Hepatocyte (in vitro differentiated cells): ENCODE measurements around the gene MRPL10.

Source experiments
- CTCF ChIP-seq: fragments of 200-600 bp; sonication (generic); IDR thresholded peaks from 2 replicates; pipeline ENCODE4 v1.5.1; 2016; ENCODE audit warnings: antibody characterized with exemption, mild to moderate bottlenecking; ENCODE audit not compliant: poor library complexity
- EZH2 ChIP-seq: fragments of 200-600 bp; sonication (generic); IDR thresholded peaks from 2 replicates; pipeline ENCODE4 v1.6.1; 2016; ENCODE audit warnings: antibody characterized with exemption, mild to moderate bottlenecking, borderline replicate concordance

GRCh38 chr17:47839071-47839470, 7.7 kb upstream of the MRPL10 start:
- TF ChIP-seq CTCF (no peak), EZH2 (no peak)
